ENCODE results near the gene DDX39B.

DNA sequence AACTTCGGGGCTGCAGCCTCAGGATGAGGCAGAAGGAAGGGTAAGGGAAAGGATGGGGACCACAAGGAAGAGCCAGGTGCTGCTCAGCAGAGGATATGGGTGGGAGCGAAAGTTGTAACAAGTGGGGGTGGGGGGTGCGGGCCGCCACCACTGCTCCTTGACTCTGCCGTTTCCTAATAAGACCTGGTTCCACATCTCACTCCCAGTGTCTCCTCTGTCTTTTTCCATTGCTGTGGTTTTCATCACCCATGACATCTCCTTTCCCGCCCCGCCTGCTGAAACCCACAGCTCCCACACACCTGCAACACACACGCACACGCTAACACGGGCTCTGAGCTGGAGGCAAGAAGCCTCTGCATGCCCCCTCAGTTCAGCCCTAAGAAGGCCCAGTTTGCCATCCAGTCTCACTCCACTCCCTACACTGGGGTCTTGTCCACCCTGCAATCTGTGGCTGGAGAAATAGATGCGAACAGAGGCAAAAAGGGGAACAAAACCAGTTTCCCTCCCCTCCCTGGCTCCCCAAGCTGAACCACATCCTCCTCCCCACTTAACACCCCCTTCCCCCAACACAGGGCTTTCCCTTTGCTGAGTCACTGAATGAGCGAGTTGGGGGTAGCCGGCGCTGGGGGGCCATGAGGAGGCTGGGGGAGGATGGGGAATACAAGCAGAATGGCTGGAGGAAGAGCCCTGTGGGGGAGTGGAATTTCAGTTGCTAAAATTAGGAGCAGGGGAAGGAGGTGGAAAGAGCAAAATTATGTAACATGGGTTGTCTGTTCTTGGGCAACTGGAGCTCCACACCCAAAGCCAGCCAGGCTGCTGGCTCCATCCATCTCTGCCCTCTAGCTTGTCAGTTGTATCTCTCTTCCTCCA lies 17.1 kb upstream of the DDX39B start:
- TF ChIP-seq POLR2A (IDR thresholded peaks at IDR 0.05), result no peak
- no peak for TF ChIP-seq POLR2AphosphoS5 (IDR thresholded peaks at IDR 0.05)
- TF ChIP-seq EP300 (IDR thresholded peaks at IDR 0.05), result no peak
- no peak for TF ChIP-seq CTCF (IDR thresholded peaks at IDR 0.05)

All from suprapubic skin (tissue), 4 donors.